Stimulated activated CD8-positive, alpha-beta memory T cell treated with anti-CD3 and anti-CD28 coated beads, Interleukin-12 subunit alpha, Interleukin-12 subunit beta, amount 100 ng/mL, for 4 hours (primary cell): ENCODE measurements around the gene ANKAR.
A peak's percentile ranks its signal among the peaks of the same experiment; 100 is the strongest.
"Not testable (repeated sequence)": the region's sequence is repeated elsewhere in the genome, so short reads cannot be mapped to it uniquely, and the experiment has no call there.

Source experiments
- DNase-seq: peaks from one replicate; pipeline ENCODE4 v3.0.0-alpha.2; 2020; ENCODE audit warnings: low read depth

ANKAR gene, protein sequence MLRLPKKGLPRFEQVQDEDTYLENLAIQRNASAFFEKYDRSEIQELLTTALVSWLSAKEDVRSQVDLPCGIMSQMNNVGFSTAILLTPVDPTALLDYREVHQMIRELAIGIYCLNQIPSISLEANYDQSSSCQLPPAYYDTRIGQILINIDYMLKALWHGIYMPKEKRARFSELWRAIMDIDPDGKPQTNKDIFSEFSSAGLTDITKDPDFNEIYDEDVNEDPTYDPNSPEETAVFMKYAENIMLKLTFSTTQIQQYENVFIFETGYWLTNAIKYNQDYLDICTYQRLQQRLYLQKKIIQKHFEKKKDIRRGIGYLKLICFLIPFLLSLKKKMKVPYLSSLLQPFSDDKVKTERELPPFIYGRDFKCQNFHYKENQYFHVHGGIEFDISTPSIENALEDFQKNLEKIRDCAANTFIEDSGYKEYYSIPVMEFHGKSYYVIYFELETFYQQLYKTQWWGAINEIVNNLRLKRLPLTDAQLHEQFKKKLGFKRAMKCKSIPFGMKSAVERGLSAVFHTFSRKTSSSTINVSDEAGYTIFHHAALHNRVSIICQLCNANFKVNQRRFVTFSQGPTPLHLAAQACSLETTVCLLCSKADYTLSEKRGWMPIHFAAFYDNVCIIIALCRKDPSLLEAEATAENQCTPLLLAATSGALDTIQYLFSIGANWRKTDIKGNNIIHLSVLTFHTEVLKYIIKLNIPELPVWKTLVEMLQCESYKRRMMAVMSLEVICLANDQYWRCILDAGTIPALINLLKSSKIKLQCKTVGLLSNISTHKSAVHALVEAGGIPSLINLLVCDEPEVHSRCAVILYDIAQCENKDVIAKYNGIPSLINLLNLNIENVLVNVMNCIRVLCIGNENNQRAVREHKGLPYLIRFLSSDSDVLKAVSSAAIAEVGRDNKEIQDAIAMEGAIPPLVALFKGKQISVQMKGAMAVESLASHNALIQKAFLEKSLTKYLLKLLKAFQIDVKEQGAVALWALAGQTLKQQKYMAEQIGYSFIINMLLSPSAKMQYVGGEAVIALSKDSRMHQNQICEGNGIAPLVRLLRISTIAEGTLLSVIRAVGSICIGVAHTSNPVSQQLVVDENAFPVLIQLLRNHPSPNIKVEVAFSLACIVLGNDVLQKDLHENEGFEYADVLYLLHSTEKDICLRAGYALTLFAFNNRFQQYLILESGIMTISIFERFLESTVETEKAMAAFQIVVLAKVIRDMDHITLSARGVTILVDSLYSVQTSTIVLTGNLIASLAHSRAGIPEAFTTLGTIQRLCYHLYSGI (N-terminal part only)

GRCh38 chr2:189674374-189675112, at the start of gene ANKAR:
Gene ANKAR, plus strand, starts transcription at chr2:189674670. Its CDS starts 1,821 bp downstream, at chr2:189676491.
- DNase-seq: peak; percentile 74

DNA sequence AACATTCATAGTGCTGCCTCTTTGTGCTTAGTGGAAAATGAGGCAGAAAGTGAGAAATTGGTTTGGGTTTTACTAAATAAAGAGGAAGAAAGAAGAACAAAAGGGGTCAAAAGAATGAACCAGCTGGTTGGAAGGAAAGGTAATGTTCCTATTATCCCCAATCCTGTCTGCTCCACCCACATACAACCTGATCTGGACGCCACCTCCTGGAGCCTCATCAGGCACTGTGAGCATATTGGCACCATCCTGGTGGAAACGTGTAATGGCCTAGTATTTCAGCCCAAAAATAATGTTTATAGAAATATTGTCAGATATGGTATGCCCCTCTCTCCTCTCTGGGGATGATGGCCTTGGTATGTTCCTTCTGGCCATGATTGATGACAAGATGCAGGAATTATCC, 48.8 kb upstream of the ANKAR start:
- no peak for DNase-seq

DNA sequence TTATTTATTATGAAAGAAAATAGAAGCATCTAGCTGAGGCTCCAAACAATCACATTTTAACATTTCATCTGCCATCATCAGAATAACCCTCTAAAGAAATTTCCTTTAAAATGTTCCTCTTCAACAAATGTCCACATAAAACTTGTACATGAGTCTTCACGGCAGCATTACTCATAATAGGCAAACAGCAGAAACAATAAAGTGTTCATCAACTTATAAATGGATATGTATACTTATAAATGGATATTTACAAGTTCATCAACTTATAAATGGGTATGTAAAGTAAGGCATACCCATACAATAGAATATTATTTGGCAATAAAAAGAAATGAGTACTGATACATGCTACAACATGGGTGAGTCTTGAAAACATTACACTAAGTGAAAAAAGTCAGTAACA, 46.7 kb upstream of the ANKAR start:
- DNase-seq: no peak

DNA sequence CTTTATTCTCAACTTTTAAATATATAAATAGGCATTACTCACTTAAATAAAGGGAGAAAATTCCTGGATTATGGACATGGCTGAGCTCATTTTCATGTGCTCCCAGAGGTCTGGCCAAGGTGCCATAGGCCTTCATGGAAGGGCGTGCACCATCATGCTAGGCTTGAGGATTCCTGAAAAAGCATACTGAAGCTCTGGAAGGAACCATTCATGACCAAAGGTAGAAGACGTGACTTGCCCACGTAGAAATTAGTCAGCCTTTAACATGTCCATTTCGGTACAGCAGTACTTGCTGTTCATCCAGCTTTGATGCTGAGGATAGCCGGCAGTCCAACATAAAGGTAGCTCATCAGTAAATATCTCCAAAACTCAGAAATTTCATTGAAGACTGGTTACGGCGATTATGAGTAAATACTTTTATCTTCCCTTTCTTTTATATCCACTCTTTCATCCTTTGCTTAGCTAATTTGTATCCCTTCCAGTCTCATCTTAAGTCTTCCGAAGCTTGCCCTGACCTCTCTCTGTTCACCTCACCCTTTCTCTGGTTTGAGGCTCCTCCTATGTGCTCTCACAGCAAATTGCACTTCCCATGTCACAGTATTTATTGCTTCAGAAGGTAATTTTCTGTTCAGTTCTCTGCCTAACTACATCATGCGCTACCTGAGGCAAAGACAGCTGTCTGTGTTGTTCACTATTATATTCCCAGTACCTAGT, 45.5 kb upstream of the ANKAR start:
- no peak for DNase-seq

DNA sequence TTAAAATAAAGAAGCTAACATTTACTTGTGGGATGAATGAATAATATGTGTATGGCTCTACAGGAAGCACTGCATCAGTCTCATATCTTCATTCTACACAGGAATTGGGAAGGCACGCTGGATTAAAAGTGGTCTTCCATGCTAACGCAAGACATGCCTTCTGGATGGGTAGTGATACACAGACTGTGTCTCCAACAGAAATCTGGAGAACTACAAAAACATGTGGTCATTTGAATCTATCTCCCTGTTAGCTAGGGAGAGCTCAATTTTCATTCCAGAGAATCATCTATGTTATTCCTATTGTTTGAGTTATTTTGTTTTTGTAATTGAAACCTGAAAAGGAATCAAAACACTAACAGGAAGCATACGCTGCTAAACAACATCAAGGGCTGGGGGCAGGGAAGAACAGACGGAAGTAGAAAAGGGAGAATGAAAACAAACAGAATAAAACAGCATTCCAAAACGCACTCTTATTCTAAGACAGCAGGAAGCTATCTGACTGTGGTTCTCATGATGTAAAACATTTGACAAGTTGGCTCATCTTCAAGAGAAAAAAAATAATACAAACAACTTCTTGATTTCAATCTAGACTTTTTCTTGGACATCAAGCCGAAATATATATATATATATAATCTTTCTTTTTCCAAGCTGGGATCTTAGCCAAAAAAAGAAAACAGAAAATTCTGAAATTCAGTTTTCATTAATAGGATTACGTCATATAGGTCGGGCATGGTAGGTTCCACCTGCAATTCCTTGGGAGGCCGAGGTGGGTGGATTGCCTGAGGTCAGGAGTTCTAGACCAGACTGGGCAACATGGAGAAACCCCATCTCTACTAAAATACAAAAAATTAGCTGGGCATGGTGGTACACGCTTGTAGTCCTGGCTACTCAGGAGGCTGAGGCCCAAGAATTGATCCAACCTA, 44.7 kb upstream of the ANKAR start:
- no peak for DNase-seq

DNA sequence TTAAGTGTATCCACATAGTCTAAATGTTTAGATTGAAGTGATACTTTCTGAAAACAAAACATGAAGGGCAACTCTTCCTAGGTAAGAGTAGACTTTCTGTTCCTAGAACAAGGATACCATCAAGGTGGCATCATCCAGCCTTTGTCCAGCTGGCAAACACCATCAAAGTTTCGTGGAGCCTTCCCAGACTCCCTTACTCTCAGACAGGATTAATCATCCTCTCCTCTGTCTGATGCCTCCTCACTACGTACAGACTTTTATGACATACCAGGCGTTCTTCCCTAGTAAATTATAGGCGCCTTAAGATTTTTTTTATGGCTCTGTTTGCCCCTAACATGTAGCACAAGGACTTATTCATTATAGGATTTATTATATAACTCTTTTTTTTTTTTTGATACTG, 42.6 kb upstream of the ANKAR start:
- no peak for DNase-seq

DNA sequence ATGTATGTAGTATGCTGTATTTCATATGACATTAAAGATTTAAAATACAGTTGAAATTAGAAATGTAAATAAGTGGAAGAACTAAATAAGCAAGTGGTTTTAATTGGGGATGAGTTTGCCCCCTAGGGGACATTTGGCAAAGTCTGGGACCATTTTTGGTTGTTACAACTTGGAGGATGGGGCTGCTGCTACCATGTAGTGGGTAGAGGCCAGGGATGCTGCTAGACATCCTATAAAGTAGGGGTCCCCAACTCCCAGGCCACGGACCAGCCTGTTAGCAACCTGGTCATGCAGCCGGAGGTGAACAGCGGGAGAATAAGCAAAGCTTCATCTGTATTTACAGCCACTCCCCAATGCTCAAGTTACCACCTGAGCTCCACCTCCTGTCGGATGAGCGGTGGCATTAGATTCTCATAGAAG, 41.1 kb upstream of the ANKAR start:
- no peak for DNase-seq

DNA sequence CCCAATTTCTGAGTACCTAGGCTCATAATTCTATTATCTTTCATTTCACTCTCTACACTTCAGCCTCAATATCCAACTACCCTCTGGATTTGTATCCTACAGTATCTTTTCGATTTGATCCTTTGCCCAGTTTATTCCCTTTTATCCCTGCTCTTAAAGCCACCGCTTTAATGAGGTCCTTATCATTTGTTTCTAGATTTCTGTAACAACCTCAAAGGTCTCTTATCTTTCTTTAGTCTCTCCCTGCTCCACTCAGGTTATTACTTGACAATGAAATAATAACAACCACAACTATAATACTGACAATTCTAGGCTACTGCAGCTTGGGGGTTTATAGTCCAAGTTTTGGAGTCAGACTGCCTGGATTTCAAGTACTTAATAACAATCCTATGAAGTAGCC, 39.1 kb upstream of the ANKAR start:
- DNase-seq: no peak

- DNase-seq: no peak
Measured at GRCh38 chr2:189638301-189639006, 36.0 kb upstream of the ANKAR start.

GRCh38 chr2:189639007-189639609, 35.4 kb upstream of the ANKAR start:
- no peak for DNase-seq

- no peak for DNase-seq
Measured at GRCh38 chr2:189641002-189641401, 33.5 kb upstream of the ANKAR start.

DNA sequence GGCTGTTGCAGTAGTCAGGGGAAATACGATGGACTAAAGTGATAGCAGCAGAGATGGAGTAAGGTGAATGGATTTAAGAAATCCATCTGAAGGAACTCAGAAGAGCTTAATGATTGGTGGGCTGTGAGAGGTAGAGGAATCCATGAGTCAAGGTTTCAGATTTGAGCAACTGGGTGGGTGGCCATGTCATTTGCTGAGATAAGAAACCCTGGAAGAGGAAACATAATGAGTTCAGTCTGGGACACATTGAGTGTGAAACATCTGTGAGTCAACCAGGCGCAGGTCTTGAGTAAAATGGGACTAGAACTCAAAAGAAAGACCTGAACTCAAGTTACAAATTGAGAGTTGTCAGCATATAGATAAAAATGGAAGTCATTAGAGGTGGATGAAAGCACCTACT, 32.9 kb upstream of the ANKAR start:
- no peak for DNase-seq

DNA sequence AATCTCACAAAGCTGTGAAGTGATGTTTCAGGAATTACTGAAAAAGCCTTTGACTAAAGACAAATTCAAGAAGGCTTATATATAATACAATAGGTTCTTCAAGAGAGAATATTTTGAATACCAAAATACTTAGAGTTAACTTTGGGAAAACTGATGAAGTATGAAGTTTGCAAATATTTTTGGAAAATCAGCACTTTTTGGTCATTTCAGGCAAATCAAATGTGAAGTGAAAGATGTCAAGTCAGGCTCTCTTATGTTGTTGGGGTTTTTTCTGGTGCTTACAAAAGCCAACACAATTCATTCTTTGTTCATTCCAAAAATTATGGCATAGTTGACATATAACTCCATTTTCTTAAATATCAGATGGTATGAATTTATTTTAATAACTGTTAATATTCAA, 27.9 kb upstream of the ANKAR start:
- DNase-seq: no peak

GRCh38 chr2:189648846-189649509, 25.5 kb upstream of the ANKAR start:
- no peak for DNase-seq

DNA sequence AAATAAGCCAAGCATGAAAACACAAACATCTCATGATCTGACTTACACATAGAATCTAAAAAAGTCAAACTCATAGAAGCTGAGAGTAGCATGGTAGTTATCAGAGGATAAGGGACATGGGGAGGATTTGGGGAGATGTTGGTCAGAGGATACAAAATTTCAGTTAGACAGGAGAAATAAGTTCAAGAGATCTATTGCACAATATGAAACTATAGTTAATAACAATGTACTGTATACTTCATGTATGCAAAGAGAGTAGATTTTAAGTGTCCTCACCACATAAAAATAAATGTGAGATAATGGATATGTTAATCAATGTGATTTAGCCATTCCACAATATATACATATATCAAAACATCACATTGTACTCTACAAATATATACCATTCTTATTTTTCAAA, 23.2 kb upstream of the ANKAR start:
- no peak for DNase-seq

DNA sequence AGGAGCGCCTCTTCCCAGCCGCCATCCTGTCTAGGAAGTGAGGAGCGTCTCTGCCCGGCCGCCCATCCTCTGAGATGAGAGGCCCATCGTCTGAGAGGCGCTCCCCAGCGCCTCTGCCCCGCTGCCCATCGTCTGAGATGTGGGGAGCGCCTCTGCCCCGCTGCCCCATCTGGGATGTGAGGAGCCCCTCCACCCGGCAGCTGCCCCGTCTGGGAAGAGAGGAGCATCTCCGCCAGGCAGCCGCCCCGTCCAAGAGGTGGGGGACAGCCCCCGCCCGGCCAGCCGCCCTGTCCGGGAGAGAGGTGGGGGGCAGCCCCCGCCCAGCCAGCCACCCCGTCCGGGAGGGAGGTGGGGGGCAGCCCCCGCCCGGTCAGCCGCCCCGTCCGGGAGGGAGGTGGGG, 21.0 kb upstream of the ANKAR start:
- not testable (repeated sequence) for DNase-seq

DNA sequence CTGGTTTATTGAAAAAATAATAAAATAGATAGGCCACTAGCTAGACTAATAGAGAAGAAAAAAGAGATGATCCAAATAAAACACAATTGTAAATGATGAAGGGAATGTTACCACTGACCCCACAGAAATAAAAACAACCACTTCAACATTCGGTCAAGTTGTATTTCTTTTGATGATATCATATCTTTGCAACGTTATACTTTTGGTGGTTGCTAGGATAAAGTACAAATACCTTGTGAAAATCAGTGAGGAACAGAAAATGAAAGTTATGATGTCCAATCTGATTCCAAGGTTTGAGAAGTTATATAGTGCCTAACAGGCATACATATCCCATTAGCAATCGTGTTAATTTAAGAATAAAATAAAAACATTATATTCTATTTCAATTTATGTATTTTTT, 19.8 kb upstream of the ANKAR start:
- DNase-seq: no peak

DNA sequence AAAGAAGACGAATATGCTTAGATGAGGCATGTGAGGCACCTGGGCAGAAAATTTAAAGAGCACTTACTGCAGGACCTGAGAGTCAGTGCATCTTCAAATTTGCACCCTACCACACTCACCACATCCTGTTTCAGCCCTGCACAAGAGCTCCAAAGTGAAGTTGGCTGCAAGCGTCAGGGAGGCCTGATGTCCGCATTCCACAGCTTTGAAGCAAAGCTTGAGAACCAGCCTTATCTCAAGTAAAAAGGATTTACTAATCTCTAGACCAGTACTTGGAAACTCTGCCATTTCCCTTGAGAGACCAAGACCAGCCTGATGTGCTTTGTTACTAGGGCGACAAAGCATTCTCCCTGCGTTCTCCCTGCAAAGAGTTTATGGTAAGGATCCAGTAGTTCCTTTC, 16.6 kb upstream of the ANKAR start:
- no peak for DNase-seq
